GM12872 (cell line): ENCODE measurements around the gene CTSE.

Experiments used
- CTCF ChIP-seq: IDR thresholded peaks from 3 replicates; pipeline ENCODE4 v1.5.1; 2011; ENCODE audit warnings: low read depth, mild to moderate bottlenecking, low read length, moderate library complexity; ENCODE audit not compliant: insufficient read depth

Gene CTSE

GRCh38 chr1:205963352-205964155, 60.1 kb downstream of the CTSE start:
- no peak for TF ChIP-seq CTCF

- no peak for TF ChIP-seq CTCF
Observed at GRCh38 chr1:205962821-205963221, 60.9 kb downstream of the CTSE start.

GRCh38 chr1:205961991-205962820, 61.5 kb downstream of the CTSE start:
- TF ChIP-seq CTCF, result no peak

- TF ChIP-seq CTCF, result no peak
Observed at GRCh38 chr1:205961405-205961804, 62.3 kb downstream of the CTSE start.

GRCh38 chr1:205959789-205960188, 63.9 kb downstream of the CTSE start:
- no peak for TF ChIP-seq CTCF
